ENCODE measurements around the gene ZNF444.
"Not testable (repeated sequence)": the region's sequence is repeated elsewhere in the genome, so short reads cannot be mapped to it uniquely, and the experiment has no call there.

The ZNF444 gene

DNA sequence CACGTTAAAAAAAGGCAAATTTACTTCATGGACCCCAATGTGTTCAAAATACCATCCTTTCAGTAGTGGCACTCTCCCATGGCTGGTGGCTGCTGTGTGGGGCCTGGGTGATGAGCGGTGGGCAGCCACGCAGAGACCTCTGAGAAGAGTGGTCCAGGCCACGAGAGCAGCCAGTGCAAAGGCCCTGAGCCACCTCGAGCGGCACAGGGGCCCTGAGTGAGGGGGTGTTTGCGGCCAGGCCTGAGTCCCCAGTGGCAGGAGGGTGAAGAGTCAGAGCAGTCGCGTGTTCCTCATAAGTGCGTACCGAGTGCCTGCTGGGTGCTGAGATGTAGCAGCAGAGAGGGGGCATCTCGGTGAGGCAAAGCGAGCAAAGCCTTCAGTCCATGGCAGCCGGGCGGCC, 7.0 kb downstream of the ZNF444 start:
- DNase-seq, result no peak

DNA sequence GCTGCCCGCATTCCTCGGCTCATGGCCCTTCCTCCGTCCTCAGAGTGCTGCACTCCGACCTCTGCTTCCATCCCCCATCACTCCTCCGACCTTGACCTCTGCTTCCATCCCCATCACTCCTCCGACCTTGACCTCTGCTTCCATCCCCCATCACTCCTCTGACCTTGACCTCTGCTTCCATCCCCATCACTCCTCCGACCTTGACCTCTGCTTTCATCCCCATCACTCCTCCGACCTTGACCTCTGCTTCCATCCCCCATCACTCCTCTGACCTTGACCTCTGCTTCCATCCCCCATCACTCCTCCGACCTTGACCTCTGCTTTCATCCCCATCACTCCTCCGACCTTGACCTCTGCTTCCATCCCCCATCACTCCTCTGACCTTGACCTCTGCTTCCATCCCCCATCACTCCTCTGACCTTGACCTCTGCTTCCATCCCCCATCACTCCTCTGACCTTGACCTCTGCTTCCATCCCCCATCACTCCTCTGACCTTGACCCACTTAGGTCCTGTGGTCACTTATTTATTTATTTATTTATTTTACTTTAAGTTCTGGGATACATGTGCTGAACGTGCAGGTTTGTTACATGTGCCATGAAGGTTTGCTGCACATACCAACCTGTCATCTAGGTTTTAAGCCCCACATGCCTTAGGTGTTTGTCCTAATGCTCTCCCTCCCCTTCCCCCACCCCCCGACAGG, 8.0 kb downstream of the ZNF444 start:
- not testable (repeated sequence) for DNase-seq

DNA sequence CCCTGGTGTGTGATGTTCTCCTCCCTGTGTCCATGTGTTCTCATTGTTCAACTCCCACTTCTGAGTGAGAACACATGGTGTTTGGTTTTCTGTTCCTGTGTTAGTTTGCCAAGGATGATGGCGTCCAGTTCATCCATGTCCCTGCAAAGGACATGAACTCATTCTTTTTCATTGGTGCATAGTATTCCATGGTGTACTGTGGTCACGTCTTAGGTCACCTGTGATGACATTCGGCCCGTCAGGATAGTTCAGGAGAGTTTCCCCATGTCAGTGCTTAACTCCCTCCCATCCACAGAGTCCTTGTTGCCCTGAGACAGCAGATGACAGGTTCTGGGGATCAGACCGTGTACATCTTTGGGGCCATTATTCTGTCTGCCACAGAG, 8.6 kb downstream of the ZNF444 start:
- no peak for DNase-seq

DNA sequence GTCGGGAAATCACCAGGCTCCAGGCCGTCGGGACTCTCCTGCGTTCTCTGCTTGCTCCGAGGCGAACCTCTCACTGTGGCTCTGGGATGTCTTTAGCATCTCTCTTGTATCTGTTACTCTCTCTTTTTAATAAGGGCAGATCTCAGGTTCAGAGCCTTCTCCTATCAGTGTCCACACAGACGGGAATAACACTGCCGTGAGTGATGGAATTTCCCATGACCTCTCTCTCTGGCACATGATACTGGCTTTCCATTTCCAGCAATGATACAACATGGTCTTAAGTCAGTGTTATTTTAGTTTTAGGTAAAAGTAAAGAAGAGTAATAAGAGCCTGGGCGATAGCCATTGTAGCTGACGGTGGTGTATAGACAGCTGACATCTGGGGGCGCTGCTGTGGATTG, 9.3 kb downstream of the ZNF444 start:
- DNase-seq, result no peak

DNA sequence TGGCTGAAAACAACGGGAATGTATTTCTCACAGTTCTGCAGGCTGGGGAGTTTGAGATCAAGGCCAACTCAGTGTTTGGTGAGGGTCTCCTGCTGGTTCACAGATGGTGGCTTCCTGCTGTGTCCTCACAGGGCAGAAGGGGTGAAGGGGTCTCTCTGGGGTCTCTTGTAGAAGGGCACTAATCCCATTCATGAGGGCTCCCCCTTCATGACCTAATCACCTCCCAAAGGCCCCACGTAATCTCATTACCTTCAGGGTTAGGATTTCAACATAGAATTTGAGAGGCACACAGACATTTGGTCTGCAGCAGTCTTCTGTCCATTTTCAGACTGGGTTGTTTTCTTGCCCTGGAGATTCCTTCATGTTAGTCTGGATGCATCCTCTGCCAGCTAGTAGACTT, 11.6 kb downstream of the ZNF444 start:
- DNase-seq, result no peak

DNA sequence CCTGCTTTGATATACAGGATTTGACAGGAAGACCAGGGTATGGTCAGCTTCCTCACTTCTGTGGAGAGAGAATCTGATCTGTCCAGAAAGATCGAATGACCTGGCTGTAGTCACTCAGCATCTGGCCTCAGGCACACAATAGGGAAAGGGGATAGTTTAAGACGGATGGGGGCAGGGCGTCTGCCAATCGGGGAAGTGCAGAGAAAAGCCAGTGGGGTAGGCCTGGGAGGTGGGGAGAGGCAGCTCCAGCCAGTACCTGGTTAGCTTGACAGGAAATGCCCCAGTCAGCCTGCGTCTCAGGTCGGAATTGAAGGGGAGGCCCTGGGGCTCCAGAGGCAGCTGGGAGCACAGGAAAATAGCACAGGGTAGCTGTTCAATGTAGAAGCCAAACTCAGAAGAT, 12.4 kb downstream of the ZNF444 start:
- no peak for DNase-seq

DNA sequence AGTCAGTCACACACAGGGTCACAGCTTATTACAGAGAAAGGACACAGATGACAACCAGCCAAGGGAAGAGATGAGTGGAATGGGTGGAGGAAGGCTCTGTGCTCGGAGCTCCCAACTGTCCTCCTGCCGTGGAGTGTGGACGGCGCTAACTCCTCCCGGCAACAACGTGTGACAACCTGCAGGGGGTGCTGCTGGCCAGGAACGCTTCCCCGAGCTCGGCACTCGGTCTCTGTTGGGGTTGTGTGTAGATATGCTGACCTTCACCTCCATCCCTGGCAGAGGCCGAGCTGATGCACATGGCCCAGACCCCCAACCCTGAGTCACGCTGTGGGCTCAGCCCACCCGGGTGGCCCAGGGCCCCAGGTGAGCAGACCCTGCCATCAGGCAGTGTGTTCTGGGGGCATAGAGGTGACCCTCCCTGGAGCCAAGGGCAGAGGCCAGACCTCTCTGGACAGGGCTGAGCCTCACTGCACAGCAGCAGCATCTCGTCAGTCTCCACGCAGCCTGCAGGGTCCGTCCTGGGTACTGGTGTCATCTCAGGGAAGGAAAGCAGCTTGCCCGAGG, 14.1 kb downstream of the ZNF444 start:
- no peak for DNase-seq

DNA sequence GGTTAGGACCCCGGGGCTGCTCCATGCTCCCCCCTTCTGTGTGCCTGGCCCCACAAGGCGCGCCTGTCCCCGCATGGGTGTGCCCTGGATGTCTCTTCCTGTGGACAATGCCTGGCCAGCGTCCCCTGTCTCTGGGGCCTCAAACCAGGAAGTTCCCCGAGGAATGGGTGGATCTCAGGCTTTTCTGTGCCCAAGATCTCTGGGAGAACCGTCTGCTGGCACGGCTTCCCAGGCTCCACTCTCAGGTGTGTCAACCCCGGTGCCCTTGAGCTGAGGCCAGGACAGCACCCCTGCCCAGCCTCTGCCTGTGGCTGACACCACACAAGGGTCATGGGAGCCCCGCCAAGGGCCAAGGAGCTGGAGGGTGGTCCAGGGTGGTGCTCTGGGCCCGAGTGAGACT, 15.7 kb downstream of the ZNF444 start:
- no peak for DNase-seq

DNA sequence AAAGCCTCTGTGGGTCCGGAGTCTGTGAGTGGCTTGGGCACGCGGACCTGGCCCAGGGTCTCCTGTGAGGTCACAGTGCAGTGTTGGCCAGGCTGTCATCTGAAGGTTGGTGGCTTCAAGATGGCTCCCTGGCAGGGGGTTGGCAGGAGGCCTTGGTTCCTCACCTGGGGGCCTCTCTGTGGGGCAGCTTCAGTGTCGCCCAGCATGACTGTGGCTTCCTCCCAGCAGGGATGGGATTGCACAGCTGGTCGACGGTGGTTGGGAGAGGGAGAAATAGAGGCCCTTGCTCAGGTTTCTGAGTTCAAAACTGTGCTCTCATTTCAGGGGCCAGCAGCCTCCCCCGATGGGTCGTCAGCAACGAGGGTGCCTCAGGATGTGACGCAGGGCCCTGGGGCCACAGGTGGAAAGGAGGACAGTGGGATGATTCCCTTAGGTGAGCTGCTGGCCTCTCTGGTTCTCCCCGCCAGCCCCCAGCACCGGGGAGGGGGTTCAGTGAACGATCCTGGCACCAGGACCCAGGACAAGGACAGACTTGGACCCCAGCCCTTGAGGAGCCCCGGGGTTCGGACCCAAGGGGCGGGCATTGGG, 17.2 kb downstream of the ZNF444 start:
- no peak for DNase-seq

DNA sequence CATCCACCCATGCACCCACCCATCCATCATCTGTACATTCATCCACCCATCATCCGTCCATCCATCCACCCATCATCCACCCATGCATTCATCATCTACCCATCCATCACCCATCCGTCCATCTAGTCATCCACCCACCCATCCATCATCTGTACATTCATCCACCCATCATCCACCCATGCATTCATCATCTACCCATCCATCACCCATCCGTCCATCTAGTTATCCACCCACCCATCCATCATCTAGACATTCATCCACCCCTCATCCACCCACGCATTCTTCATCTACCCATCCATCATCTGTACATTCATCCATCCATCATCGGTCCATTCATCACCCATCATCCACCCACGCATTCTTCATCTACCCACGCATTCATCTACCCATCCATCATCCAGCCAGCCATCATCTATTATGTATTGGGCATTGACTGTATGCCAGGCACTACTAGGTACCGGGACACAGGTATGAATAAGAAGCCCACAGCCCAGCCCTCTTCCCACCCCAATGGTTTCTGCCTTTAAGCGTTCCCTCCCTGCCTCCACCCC, 18.0 kb downstream of the ZNF444 start:
- DNase-seq, result no peak

DNA sequence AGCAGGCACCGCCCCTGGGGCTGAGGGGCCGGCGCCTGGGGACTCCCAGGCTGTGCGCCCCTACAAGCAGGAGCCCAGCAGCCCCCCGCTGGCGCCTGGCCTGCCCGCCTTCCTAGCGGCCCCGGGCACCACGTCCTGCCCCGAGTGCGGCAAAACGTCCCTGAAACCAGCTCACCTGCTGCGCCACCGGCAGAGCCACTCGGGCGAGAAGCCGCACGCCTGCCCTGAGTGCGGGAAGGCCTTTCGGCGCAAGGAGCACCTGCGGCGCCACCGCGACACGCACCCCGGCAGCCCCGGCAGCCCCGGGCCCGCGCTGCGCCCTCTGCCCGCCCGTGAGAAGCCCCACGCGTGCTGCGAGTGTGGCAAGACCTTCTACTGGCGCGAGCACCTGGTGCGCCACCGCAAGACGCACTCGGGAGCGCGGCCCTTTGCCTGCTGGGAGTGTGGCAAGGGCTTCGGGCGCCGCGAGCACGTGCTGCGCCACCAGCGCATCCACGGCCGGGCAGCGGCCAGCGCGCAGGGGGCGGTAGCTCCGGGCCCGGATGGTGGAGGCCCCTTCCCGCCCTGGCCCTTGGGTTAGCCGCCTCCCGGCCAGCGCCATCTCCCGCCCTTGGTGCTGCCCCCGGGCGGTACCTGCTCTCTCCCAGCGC, 18.7 kb downstream of the ZNF444 start:
- no peak for DNase-seq

DNA sequence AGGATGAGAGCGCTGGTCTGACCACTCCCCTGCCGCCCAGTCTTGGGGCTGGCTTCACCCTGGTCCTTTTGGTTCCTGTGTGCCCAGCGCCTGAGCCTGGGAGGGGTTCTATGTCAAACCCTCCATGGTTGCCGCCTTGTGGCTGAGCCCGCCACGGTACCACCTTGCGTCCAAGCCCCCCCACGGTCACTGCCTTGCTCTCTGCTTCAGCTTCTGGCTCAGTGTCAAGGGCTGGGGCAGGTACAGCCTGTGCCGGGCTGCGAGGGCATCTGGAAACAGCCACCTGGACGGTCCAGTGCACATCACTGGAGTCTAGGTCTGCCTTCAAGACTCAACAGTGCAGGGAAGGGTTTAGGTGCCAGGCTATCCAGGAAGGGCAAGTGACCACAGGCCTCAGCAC, 20.4 kb downstream of the ZNF444 start:
- no peak for DNase-seq

DNA sequence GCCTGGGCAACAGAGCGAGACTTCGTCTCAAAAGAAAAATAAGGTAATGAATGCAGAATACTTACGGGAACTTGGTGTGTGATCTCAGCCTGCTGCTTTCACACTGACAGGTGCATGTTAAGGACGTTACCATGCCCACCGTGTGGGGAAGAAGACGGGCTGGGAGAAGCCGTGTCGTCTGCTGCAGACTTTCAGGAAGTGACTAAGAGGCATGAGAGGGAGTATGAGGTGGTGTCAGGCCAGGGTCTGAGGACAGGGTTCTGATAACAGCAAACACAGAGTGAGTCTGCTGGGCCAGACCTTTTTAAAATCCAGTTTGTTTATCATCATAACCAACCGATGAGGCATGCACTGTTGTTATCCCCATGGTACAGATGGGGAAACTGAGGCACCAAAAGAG, 21.2 kb downstream of the ZNF444 start:
- no peak for DNase-seq

DNA sequence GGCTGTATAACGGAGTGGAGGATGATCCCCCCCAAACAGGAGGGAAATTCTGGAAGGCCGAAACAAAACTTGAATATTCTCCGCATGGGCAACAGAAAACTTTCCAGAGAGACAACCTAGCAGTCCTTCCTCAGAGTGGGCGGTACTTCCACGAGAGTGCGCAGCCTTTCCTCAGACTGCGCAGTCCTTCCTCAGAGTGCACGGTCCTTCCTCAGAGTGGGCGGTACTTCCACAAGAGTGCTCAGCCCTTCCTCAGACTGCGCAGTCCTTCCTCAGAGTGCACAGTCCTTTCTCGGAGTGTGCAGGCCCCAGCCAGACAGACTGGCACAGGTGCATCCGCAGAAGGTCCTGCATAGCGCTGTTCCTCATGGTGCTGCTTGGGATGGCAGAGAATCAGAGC, 22.0 kb downstream of the ZNF444 start:
- DNase-seq, result no peak

DNA sequence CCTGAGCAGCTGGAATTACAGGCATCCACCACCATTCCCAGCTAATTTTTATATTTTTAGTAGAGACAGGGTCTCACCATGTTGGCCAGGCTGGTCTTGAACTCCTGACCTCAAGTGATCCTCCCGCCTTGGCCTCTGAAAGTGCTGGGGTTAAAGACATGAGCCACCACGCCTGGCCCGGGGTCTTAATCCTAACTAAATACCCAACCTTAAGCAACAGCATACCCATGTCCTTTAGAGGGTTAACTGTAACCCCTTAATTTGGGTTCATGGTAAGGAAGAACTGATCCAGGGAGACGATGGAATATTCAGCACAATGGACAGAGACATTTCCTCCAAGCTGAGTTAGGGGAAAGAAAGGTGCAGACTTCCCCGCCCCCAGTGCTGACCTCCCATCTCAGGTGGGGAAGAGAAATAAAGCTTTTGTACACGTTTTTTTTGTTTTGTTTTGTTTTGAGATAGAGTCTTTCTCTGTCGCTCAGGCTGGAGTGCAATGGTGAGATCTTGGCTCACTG, 26.0 kb downstream of the ZNF444 start:
- DNase-seq, result no peak

DNA sequence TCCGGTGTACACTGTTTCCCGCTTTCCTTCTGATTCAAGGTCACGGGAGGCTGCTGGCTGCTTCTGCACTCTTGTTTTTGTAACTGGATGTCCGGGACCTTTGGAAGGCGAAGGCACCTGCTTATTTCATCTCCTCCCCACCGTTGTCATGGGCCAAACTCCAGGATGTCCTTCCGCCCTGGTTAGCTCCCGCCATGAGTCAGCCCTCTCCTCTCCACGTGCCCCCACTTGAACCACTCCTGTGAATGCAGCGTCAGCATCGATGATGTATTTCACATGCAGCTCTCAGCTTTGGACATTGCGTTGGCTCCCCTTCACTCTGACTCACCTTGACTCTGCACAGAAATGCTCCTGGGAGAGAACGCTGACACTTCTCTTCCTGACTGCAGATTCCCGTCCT, 29.2 kb downstream of the ZNF444 start:
- DNase-seq, result no peak

DNA sequence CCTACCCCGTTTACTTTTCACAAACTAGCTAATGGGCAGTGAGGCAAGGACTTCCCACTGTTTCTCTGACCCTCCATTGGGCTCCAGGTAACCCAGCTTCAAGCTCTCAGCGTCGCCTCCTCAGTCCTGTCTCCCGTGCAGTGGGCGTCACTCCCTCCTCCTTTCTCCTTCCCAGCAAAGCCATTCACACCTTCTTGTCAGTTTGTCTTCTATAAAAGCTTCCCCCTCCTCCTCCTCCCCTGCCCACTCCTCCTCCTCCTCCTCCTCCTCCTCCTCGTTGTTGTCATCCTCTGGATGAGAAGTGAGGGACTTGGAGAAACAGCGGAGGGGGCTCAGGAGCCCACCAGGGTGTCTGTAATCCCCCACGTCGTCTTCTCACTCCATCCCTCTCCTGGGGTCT, 33.0 kb downstream of the ZNF444 start:
- no peak for DNase-seq

DNA sequence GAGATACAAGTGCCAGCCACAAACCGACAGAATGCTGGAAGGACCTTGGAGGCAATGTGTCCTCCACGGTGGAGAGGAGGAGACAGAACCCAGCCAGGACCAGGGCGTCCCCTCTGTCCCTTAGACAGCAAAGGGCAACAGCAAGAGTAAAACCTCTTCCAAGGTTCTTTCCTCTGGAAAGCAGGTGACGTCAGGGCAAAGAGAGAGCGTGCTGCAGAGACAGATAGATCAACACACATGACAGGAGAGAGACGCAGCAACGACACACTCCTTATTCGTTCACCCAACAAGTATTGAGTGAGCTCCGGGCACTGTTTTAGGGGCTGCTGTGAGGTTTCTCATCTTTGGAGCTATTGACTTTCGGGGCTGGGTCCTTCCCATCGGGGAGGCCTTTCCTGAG, 33.5 kb downstream of the ZNF444 start:
- no peak for DNase-seq

DNA sequence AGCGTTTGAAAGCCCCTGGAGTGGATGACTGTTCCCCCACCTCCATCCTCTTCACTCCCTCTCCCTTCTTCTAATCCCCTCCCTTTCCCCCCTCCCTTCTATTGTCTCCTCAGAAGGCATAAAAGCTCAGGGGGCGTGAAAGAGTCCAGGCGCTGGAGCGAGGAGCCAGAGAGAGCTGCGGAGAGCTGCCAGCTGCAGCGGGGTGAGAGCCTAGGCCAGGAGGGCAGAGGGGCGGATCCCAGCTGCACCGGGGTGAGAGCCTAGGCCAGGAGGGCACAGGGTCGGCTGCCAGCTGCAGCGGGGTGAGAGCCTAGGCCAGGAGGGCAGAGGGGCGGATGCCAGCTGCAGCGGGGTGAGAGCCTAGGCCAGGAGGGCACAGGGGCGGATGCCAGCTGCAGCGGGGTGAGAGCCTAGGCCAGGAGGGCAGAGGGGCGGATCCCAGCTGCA, 34.8 kb downstream of the ZNF444 start, which contains the start of gene GALP:
Gene GALP, plus strand, starts transcription at position 148 of the 447 bp plus-strand sequence. CDS start 1,101 bp downstream, outside the sequence.
- not testable (repeated sequence) for DNase-seq

DNA sequence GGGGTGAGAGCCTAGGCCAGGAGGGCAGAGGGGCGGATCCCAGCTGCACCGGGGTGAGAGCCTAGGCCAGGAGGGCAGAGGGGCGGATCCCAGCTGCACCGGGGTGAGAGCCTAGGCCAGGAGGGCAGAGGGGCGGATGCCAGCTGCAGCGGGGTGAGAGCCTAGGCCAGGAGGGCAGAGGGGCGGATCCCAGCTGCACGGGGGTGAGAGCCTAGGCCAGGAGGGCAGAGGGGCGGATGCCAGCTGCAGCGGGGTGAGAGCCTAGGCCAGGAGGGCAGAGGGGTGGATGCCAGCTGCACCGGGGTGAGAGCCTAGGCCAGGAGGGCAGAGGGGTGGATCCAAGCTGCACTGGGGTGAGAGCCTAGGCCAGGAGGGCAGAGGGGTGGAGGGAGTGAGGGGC, 35.2 kb downstream of the ZNF444 start:
- DNase-seq, result not testable (repeated sequence)

DNA sequence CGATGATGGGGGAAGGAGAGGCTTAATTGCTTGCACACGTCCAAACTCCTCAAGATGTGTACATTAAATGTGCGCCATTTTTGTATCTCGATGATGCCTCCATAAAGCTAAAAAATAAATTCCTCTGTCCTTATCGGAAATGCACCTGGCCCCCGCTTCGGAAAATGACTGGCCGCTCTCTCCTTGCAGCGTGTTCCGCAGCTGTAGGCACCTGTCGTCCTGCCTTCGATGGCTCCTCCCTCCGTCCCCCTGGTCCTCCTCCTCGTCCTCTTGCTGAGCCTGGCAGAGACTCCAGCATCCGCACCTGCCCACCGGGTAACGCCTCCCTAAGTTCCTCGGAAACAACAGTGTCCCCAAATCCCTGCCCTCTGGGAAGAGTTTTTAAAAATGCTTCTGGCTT, 35.8 kb downstream of the ZNF444 start:
- DNase-seq, result no peak

DNA sequence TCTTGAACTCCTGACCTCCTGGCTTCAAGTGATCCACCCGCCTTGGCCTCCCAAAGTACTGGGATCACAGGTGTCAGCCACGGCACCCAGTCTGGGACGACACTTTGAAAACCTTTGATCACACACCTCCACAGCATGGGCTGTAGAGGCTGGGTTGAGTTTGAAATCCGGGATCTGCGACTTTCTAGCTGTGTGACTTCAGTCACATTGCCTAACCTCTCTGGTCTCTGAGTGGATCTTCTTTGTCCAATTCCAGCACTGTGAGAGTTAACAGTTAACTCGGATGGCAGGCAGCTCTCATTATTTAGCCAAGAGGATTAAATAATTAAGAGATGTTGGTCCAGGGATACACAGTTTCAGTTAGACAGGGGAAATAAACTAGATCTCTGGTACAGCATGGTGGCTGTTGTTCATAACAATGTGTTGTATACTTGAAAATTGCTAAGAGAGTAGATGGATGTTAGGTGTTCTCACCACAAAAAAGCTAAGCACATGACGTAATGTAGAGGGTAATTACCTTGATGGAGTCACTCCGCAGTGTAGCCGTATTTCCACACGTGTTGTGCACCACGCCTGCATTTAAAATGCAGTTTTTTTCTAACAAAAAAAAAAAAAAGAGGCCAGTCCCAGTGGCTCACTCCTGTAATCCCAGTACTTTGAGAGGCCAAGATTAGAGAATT, 36.6 kb downstream of the ZNF444 start:
- DNase-seq, result no peak

DNA sequence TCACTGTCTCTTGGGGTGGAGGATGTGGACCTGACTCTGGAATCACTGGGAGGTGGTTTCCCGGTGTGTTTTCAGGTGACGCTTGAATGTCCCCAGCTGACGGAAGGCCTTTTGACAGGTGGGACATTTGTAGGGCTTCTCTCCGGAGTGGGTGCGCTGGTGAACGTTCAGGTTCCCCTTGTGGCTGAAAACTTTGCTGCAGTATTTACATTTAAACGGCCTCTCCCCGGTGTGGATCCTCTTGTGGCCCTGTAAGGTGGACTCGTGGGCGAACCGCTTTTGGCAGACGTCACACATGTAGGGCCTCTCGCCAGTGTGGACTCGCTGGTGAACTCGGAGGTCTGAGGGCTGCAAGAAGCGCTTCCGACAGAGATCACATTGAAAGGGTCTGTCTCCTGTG, 48.7 kb downstream of the ZNF444 start:
- no peak for DNase-seq

Measured in cortex of kidney (tissue), 1 donor.